ENCODE results near the gene WDR11.

Gene WDR11, protein sequence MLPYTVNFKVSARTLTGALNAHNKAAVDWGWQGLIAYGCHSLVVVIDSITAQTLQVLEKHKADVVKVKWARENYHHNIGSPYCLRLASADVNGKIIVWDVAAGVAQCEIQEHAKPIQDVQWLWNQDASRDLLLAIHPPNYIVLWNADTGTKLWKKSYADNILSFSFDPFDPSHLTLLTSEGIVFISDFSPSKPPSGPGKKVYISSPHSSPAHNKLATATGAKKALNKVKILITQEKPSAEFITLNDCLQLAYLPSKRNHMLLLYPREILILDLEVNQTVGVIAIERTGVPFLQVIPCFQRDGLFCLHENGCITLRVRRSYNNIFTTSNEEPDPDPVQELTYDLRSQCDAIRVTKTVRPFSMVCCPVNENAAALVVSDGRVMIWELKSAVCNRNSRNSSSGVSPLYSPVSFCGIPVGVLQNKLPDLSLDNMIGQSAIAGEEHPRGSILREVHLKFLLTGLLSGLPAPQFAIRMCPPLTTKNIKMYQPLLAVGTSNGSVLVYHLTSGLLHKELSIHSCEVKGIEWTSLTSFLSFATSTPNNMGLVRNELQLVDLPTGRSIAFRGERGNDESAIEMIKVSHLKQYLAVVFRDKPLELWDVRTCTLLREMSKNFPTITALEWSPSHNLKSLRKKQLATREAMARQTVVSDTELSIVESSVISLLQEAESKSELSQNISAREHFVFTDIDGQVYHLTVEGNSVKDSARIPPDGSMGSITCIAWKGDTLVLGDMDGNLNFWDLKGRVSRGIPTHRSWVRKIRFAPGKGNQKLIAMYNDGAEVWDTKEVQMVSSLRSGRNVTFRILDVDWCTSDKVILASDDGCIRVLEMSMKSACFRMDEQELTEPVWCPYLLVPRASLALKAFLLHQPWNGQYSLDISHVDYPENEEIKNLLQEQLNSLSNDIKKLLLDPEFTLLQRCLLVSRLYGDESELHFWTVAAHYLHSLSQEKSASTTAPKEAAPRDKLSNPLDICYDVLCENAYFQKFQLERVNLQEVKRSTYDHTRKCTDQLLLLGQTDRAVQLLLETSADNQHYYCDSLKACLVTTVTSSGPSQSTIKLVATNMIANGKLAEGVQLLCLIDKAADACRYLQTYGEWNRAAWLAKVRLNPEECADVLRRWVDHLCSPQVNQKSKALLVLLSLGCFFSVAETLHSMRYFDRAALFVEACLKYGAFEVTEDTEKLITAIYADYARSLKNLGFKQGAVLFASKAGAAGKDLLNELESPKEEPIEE

DNA sequence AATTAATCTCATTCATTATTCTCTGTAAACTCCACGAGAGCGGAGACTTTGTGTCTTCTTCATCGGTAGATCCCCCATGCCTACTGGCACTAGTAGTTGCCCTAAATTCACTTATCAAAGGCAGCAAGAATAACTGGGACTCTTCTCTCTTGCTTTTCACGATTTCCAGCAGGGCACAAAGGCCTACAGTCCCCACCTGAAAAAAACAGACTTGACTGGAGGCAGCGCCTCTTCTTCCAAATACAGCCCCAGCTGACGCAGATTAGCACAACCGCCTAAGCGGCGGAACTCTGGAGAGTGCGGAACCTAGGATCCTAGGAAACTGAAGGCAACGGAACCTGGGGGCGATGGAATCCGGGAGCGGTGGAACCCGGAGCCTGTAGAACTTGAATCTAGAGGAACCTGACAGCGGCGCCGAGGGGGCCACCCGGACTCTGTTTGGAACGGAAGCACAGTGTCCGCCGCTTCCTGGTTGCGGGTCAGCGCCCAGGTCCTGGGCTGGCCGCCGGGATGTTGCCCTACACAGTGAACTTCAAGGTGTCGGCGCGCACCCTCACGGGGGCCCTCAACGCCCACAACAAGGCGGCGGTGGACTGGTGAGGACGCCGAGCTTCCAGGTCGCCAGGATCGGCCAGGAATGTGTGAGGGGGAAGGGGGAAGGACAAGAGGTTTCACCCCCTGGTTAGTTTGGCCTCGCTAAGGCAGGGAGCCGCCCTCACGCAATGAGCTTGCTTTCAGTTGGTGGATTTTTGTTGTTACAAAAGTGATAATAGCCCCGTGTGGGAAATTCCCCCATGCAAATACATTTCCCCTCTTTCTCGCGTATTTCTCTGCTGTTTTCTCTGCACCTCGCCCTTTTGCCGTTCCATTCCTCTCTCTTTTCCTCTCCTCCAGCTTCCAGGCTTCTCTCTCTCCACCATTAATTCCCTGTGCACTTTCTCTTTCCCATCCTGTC is at the start of gene WDR11:
Gene WDR11, plus strand, starts transcription at position 452 of the 955 bp plus-strand sequence. Its CDS starts 59 bp downstream, at position 511.
- peak in 1 of 2 experiments; percentile 66 for DNase-seq

DNA sequence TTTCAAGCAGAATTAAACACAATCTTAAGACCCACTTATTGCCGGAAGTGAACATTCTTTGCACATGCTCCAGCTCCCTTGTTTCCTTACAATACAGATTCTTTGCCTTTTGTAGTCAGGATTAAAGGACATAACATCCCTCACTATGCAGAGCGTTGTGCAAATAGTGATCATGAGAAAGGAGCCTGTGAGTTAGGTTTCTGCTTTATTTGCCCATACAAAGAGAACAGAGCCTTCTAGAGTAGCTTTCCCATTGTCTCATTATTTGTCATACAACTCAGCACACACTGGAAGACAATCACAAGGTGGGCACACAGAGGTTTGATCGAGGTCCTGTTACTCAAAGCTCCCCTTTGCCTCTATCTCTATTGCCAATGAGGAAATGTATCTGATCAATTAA is 48.2 kb upstream of the WDR11 start:
- DNase-seq = no peak

DNA sequence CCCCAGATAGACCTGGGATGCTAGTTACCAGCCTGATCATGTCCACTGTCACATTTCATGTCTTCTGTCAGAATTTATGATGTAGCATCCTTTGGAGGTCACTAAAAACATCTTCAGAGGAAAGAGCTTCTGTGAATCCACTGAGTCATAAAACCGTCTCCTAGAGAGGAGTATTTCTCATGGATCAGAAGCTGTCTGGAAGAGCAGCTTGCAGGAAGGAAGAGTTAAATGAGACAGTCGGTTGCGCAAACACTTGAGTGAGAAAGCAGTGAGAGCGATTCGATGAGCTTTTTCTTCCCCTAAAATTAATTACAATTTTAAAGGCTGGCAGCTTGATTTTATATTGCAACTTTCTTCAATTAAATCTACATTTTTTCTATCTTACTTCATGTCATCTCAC is 47.2 kb upstream of the WDR11 start:
- DNase-seq = no peak

DNA sequence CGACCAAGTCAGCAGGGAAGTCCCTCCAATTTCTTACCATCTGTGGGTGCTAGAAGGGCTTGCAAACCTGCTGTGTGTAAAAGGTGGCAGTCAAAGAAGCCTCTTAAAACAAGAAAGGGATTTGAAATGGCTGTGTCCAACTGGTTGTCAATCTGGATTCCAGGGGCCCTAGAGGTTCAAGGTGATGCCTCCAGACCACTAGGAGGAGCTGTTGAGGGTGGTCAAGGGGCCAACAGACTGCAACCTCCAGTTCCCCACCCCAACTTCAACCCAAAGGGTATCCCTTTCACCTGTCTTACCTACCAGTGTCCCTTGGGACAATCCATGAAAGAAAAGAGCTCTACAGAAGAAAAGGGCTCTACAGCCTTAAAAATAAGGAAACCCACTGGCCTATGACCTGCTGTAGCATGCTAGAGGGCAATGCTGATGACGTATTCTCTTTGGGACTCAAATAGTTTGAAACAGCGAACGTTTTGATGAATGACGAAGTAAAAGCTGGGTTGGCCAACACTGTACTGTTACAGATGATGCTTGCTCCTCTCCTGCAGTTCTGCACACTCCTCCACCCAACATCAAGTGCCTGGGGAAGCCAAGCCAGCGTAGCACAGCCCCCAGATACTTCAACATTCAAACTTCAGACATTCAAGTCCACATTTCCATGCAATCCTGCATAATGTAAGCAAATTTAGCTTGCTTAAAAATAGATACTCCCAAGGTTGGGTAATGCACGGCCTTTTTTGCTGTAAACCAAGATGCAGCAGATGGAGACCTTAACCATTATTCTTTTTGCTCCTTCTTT is 45.9 kb upstream of the WDR11 start:
- DNase-seq = no peak

DNA sequence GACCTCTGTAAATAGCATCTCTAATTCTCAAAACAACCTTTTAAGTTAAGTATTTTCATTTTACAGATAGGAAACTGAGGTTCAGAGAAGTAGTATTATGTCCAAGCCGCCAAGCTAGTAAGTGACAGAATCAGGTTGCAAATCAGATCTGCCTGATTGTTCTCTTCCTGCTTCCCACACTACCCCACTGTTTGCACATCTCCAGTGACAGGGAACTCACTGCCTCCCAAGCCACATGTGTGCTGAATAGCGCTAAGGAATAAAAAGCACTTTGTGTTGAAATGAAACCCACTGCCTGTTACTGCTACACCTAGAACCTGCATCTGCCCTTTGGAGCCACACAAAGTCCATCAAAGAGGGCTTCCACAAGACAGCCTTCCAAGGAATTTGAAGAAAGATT is 45.1 kb upstream of the WDR11 start:
- DNase-seq = no peak

DNA sequence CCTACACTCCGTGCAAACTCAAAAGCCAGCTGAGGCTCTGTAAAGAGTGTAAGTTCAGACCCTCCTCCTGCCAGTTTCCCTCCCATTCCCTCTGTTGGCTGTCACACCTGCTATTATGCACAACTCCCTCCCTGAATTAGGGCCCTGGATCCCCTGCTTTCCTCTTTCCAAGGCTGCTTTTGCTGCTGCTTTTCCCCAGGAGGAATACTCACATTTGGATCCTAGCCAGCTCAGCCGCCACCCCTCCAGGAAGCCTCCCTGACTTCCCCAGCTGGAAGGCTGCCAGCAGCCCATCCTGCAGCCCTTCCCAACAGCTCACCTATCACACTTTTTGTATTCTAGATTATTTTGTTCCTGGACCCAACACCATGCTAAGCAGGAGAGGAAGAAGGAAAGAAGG is 40.9 kb upstream of the WDR11 start:
- DNase-seq = no peak

DNA sequence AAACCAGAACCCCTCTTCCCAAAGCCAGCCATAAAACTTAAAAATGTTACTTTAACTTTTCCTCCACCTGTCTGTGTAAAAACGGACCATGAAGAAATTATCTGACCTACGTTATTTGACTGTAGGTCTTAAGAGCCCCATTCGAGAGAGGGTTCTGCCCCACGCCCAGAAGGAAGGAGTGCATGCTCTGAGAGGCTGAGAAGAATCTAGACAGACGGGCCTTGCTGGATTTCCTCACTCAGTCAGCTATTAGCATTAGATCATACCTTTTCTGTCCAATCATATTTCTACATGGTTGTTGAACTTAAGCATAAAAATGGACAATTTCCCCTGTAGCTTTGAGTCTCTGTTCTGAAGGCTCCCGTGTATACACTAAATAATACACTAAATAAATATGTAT is 38.1 kb upstream of the WDR11 start:
- DNase-seq = no peak

DNA sequence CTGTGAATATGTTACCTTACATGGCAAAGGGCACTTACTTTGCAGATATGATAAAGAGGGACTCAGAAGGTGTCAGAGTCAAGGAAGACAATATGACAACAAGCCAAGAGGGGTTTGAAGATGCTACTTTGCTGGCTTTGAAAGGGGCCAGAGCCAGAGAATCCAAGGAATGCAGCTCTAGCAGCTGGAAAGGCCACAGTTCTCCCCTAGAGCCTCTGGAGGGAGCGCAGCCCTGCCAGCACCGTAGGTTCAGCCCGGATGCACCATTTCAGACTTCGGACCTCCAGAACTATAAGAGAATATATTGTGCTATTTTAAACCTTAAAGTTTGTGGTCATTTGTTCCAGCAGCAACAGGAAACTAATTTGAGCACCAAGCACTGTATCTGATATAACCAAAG is 32.9 kb upstream of the WDR11 start:
- DNase-seq = no peak

DNA sequence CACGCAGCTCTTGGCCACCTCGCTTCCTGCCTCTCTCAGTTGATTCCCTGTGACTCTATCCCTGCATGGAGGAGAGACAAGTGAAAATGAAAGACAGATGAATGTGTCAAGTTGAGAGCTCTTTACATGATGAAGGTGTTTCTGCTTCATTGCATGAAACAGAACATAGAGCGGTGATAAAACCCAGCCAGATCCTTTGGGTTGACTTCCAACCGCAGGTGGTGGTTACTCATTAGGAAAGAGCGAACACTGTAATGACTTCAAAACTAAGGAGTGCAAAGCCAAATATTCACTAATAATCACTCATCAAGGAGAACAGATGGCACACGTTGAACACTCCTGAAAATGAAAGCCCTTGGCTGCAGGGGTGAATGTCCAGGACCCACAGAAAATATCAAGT is 31.8 kb upstream of the WDR11 start:
- peak; percentile 12 to 36 for DNase-seq

DNA sequence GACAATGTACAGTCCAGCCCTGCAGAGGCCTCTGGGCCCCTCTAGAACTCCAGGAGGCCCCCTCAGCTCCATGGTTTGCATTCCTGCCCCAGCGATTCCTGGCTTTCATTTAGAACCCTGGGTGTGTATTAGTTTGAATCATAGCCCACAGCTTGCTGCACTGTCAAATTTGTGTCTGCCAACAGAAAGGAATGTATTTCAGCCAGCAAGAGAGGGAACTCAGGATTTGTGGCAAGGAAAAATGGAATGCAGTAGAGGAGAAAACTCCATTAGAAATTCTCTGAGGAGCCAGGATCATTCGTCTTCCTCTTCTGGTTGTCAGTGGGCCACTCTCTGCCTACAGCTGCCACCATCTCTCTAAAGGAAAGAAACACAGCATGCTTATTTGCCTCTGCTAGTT is 27.9 kb upstream of the WDR11 start:
- DNase-seq = no peak

DNA sequence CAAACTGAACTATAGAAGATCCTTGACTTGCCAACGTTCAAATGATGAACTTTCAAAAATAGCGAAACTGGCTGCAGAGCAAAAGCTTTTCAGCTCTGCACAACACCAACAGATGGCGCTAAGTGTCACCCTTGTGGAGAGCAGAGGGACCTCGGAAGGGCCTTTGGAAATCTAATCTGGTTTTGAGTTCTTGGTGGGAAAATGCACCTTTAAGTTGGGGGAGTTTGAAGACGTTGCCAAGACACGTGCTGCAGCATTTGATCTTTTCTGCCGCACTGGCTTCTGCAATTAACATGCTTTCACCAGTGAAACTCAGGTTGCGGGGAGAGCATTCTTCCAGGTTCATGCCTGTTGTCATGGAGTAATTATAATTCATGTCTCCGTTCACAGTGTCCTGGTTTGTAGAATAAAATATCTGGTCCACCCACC is 26.3 kb upstream of the WDR11 start:
- no peak for DNase-seq

DNA sequence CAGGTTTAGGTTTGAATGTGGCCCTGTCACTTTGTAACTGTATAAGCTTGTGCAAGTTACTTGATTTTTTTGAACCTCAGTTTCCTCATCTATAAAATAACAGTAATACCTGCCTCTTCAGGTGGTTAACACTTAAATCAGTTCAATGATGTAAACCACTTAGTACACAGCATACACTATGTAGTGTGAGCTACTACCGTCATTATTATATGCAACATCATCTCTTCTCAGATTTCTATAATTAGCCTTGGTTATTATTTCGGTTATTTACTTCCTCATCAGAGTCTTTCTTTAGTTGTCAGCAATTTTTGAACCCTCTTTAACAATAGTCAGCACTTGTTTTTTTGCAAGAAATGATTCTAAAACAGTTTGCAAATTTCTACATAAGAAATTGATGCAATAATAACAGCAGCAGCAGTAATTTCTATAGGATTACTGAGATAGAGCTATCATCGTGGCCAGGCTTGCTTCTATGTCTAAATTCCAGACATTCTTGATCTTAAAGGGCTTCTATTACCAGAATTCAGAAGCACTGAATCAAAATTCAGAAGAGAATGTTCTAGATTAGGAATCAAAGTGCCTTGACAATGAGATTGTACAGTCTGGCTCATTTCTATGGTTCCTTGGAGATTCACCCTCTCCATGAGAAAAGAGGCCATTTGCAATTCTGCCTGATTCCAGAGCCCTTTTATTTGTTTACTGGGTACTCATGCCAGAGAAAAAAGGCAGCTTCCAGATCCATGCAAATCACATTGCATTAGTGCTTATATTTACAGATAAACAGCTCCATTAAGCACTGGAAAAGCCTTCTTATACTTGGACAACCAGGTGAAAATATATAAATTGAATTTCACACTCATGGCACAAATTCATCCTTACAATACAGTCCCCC is 25.0 kb upstream of the WDR11 start:
- no peak for DNase-seq

DNA sequence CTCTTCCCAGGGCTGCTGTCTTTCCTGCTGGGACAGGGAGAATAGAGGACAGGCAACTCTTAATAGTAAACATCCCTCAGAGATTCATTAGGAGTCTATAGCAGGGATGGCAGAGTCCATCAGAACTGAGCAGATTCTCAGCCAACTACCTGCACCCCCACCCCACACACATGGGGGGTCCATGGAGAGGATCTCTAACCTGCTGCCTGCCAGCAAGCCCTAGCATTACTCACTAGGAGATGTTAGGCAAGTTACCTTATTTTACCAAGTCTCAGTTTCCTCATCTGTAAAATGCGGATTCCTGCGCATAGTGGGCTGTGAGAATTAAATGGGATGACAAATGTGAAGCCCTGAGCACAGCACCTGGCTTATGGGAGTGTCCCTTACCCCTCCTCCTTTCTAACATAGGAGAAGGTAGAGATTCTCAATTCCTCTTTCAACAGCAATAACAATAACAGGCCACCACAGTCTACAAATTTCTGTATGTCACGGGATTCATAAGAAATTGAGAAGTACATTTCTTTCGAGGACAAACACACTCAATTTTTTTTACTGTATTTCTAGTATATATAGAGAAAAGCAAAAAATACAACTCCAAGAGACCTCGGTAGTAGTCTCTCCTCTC is 23.8 kb upstream of the WDR11 start:
- DNase-seq = no peak

DNA sequence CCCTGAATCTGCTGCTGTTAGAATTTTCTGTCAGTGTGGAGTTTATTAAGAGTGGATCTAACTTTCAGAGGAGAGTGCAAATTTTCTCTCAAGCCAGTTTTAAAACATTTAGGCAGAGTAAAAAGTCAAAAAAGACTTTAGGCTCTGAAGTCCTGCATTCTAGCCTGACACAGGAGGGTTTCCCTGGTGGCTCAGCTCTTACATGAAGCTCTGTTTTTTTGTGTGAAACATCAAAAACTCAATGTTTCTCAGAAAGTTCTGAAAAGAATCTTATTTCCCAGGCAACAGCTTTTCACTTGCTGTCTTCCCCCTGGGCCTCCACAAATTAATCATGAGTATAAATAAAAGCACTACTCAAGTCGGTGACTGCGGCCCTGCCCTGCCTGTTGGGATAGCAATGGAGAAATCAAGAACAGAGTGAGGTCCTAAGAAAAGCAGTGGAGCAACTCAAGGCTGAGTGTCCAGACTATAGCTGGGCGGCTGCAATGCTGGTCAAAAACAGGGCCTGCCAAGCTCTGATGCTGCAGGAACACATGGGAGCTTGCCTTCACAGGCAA is 22.3 kb upstream of the WDR11 start:
- DNase-seq = no peak

DNA sequence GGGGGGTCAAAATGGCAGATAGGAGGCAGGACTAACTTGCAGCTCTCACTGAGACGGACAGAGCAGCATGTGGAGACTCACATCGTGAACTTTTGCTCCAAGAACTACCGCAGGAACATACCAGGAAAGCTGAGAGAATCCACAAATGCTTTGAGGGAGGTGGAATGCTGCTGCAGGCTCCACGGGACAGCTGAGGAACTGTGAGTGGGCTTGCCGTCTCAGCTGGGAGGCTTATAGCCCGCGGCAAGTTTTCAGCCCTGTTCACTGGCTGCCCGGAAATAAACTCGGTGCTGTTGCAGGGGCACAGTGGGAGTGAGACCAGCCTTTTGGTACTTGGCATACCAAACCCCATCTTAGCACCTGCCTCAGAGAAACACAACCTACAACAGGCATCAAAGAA is 19.1 kb upstream of the WDR11 start:
- no peak for DNase-seq

DNA sequence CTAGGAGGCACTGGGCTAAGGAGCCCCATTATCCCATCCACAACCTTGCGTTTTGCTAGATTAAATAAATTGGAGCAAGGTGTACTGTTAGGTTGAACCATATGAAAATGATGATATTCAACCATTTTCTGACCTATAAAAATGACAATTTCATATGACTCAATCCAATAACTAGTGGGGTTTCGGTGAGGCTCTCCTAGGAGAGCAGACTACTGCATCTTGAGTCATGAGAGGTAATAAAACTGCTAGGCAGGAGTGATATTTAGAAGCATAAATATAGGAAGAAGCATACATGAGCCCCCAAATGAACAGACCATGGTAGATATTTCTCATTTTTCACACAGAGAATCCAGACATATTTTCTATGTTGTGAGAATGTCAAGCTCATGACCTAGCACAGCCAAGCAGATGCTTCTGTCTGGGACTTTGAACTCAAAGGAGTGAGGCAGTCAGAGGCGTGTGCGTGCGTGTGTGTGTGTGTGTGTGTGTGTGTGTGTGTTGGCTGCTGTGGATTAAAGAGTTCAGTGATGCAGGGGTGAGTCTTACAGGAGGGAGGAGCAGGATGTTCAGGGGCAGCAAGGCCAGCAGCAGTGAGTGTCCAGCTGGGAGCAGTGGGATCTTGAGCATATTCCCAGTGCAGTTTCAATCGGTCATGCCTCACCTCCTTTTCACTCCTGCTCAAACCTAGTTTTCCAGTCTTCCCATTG is 17.8 kb upstream of the WDR11 start:
- no peak for DNase-seq

DNA sequence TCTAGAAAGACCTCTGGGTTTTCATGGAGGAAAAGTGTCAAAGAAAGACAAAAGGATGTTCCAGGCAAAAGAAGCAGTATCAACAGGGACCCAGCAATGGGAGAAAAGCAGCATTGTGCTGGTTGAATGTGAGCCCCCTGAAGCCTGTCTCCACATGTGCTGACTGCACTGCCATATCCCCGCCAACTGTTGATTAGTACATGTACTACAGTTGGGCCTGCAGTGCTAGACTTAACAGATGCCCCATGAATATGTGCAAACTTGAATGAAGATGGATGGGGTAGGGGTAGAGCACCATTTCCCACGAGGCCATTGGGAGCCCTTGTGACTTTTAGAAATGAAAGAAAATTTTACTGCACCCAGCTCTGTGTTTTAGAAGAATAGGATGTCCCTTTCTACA is 15.6 kb upstream of the WDR11 start:
- DNase-seq = no peak

DNA sequence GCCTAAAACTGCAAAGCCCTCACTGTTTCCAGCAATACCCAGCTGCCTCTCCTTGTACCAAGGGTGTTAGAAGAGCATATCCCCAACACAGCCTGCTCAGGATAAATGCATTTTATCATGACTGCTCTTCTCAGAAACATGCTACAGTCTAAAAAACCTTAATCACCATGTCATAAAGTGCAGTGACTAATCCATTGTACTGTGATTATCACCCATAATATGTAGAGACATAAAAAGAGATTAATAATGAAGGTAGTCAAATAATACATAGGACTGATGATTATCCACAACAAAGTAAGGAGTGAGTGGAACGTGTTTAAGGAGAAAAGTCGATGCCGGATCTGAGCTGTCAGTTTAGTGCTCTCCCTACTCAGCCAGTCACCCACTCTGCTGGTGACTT is 12.2 kb upstream of the WDR11 start:
- DNase-seq = no peak
